ENCODE results near the gene INMT.
A peak's percentile ranks its signal among the peaks of the same experiment; 100 is the strongest.
"Not testable (repeated sequence)": the region's sequence is repeated elsewhere in the genome, so short reads cannot be mapped to it uniquely, and the experiment has no call there.

INMT gene

DNA sequence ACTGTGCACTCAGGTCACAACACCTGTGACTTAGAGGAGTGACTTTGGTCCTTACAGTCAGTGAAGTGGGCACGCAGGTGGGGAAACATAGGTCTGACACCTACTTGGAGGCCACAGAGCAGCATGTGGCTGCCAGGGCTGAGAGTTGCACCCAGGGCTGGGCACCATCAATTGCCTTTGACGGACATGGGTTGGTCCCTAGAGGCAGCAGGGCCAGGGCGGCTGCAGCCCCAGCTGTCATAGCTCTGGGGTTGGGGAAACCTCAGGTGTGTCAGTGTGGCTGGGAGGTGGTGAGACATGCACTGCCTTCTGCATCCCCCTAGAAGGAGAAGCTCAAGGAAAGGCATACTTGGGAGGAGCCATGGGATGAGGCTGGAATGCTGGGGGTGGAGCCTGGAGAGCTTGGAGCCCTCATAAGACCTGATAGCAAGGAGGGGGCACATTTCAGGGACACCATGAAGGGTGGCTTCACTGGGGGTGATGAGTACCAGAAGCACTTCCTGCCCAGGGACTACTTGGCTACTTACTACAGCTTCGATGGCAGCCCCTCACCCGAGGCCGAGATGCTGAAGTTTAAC is at the start of gene INMT:
INMT (plus strand) TSS at position 440 of the 578 bp plus-strand sequence; CDS start at position 456, 16 bp downstream.
- DNase-seq (ENCODE audit: low read depth), result no peak

GRCh38 chr7:30702200-30702599 is 49.7 kb upstream of the INMT start:
- DNase-seq (ENCODE audit: low read depth), result no peak

- no peak for DNase-seq (ENCODE audit: low read depth)
These were observed 48.2 kb upstream of the INMT start for GRCh38 chr7:30703756-30704155.

DNA sequence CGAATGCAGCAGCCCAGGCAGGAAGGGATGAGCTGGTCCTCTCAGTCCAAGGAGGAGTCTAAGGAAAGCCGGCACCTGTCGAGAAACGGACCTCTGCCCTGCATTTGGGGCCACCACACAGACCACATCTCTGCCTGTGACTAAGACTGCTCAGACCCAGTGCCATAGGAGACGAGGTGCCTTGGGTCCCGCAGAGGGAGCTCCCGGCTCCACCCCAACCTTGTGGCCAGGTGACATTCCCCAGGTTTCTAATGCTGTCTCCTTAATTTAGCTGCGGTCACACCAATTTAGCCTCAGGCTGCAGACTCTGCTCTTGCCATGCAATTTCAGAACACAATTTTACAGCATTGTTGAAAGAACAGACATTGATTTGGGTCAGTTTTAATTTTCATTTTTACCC is 46.9 kb upstream of the INMT start:
- DNase-seq (ENCODE audit: low read depth), result no peak

DNA sequence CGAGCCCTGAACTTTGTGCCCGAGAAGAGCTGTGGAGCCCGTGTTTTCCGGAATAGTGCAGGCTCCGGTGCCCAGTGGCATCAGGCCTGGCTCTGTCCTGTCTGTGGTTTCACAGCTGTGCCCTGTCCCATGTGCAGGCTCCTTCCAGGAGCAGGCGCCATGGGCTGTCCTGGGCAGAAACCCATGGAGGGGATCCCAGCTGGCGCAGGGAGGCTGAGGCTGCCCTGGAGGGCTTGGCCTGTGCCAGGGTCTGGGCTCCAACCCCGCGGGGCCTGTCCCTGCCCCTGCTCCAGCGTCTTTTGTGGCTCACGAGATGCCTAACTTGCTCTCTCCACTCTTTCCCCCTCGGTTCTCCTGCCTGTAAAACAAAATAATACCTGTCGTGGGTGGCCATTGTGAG is 46.3 kb upstream of the INMT start:
- no peak for DNase-seq (ENCODE audit: low read depth)

GRCh38 chr7:30706316-30706715 is 45.6 kb upstream of the INMT start:
- no peak for DNase-seq (ENCODE audit: low read depth)

DNA sequence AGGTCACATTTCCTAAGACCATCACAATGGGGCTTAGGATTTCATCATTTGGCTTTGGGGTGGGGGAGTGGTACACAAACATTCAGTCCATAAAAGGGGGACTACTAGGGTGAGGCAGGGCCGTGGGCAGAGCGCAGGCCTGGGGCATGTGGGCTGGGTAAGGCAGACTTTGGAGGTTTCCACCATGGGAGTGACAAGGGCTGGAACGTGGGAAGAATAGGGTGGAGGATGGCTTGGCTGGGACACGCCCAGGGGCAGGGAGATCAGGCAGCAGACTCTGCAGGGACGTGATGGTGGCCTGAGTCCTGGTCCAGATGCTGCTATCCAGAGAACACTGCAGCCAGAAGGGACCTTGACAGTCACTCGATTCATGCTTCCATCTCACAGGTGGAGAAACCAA is 45.0 kb upstream of the INMT start:
- DNase-seq (ENCODE audit: low read depth), result no peak

DNA sequence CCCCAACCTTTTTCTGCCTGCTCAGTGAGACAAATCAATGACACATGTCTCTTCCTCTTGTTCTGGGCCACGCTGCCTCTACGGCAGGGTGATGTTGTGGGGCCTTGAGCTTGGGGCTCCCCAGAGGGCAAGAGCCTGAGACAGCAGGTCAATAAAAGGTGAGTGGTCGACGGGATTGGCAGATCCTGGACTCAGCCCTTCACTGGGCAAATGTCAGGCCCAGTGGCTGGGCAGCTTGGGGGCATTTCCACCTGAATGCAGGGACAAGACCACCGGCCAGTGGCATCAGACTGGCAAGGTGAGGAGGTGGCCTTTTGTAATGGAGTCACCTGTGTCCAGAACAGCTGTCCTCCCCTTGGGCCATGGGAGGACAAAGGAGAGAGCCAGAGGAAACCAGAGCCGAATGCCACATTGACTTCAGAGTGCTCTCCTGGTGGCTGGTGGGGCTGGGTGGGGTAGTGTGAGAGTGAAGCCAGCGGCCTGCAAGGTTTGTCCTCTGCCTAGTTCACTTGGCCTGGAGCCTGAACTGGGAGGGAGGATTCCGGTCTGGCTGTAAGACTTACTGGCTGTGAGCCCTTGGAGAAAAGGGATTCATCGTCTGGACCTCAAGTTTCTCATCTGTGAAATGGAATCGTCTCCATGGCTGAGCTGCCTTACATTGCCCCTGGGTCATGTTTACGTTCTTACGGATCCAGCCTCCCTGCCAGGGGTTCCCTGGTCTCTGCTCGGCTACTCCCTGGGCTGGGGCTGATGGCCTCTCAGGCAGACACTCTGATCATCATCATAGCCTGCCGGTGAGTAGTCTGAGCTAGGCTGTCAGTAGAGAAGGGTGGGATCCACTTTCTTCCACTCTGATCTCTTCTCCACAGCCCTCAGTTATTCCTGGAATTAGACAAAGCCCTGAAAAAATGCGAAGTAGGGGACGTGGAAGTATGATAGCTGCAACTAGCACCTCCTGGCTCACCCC is 44.3 kb upstream of the INMT start:
- DNase-seq (ENCODE audit: low read depth), result no peak

DNA sequence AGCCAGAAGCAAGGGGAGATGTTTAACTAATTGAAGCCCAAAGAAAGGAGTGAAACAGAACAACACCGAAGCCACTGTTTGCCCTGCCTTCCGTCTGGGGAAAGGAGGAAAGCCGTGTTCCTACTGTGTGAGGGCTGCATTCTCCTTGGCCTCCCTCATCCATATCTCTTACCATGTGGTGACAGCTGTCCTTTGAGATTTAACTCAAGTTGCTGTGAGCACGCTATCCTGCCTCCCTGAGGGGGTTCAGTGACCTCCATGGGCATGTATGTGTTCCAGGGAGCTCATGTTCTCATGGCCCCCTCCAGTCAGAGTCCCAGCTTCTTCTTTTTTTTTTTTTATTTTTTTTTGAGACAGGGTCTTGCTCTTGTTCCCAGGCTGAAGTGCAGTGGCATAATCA is 43.5 kb upstream of the INMT start:
- no peak for DNase-seq (ENCODE audit: low read depth)

DNA sequence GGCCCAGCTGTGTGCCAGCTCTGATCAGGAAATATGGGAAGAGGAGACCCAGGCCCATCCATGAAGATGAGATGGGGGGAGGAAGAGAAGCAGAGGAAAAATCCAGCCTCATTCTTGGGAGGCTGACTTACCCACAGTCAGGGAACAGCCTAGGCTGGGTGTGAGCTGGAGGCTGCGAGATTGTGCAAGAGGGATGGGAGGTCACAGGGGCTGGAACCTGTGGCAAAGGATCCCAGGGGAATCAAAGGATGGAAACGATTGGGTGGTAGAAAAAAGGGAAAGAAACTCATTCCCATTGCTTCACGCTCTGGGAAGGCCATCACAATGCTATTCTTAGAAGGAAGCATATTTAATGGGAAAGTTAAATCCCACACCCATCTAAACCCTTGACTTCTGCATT is 43.0 kb upstream of the INMT start:
- DNase-seq (ENCODE audit: low read depth), result no peak

- no peak for DNase-seq (ENCODE audit: low read depth)
These were observed 42.4 kb upstream of the INMT start for GRCh38 chr7:30709549-30709948.

DNA sequence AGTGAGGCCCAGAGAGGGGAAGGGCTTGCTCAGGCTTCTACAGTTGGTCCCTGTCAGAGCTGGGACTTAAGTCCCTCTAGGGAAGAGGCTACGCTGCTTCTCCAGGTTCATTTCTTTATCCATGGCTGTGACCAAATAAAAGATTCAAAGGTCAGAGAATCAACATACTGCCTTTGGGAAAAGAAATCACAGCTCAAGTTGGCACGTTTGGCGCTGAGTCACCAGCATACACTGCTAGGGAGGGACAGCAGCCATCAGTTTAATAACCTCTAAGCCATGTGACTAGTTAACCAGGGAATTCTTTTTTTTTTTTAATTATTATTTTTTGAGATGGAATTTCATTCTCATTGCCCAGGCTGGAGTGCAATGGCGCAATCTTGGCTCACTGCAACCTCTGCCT is 41.3 kb upstream of the INMT start:
- DNase-seq (ENCODE audit: low read depth), result no peak

- peak; percentile 15 for DNase-seq (ENCODE audit: low read depth)
These were observed 38.5 kb upstream of the INMT start for GRCh38 chr7:30713392-30713791.

- DNase-seq (ENCODE audit: low read depth), result no peak
These were observed 37.8 kb upstream of the INMT start for GRCh38 chr7:30714129-30714528.

GRCh38 chr7:30717181-30717580 is 34.8 kb upstream of the INMT start:
- peak; percentile 15 for DNase-seq (ENCODE audit: low read depth)

DNA sequence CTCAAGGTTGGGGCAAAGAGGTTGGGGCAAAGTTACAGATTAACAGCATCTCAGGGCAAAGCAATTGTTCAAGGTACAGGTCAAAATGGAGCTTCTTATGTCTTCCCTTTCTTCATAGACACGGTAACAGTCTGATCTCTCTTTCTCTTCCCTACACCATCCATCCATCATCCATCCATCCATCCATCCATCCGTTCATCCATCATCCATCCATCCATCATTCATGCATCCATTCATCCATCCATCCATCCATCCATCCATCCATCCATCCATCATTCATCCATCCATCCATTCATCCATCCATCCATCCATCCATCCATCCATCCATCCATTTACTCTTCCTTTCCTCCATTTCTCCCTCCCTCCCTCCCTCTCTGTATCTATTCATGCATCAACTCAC is 32.5 kb upstream of the INMT start:
- not testable (repeated sequence) for DNase-seq (ENCODE audit: low read depth)

DNA sequence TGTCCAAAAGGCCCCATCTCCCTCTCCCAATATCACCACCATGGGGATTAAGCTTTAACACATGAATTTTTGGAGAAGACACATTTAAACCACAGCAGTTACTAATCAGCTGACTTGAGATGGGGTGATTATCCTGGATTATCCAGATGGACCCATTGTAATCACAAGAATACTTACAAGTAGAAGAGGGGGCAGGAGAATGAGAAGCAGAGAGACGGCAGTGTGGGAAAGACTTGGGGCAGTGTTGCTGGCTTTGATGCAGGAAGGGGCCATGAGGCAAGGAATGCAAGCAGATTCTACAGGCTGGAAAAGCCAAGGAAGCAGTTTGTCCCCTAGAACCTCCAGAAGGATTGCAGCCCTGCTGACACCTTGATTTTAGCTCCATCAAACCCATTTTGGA is 30.7 kb upstream of the INMT start:
- no peak for DNase-seq (ENCODE audit: low read depth)

- no peak for DNase-seq (ENCODE audit: low read depth)
These were observed 29.7 kb upstream of the INMT start for GRCh38 chr7:30722187-30722586.

- DNase-seq (ENCODE audit: low read depth), result no peak
These were observed 29.3 kb upstream of the INMT start for GRCh38 chr7:30722671-30723070.

DNA sequence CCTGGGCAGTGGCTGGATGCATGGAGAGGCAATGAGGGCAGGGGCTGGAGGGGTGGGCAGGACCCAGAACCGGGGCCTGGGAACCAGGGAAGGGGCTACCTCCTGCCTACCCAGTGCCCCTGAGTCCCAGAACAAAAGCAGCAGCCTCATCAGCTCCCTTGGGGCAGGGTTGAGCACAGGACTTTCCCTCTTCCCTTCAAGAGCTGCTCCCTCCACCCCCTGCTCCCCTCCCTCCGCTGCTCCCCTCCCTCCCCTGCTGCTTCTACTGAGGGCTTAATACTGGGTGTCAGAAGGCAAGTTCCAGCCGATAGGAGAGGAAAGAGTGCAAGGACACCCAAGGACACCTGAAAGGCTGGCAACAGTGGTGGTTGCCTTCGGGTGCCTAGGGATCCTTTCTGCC is 28.2 kb upstream of the INMT start:
- no peak for DNase-seq (ENCODE audit: low read depth)

DNA sequence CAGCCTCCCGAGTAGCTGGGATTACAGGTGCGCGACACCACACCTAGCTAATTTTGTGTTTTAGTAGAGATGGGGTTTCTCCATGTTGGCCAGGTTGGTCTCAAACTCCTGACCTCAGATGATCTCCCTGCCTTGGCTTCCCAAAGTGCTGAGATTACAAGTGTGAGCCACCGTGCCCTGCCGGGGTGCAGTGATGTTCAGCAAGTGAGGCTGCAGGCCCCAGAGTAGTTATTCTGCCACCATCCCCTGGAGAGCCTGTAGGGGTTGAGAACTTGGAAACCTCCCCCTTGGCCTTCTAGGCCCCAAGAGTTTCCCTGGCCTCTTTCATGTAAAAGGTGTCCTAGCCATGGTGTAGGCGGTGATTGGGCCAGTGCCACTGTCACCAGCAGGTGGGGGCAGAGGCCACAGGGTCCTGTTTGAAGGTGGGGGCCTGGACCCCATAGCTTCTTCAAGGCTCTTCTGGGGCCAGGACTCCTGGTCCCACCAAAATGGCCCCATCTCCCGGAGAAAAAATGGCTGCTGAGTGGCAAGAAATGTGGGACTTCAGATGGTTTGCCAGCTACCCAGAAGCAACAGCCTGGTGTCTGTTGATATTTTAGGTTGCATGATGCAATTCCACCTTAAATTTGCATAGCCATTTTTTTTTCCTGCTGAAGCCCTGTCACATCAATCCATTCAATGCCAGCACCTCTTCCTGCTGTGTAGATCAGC is 25.5 kb upstream of the INMT start:
- DNase-seq (ENCODE audit: low read depth), result no peak

DNA sequence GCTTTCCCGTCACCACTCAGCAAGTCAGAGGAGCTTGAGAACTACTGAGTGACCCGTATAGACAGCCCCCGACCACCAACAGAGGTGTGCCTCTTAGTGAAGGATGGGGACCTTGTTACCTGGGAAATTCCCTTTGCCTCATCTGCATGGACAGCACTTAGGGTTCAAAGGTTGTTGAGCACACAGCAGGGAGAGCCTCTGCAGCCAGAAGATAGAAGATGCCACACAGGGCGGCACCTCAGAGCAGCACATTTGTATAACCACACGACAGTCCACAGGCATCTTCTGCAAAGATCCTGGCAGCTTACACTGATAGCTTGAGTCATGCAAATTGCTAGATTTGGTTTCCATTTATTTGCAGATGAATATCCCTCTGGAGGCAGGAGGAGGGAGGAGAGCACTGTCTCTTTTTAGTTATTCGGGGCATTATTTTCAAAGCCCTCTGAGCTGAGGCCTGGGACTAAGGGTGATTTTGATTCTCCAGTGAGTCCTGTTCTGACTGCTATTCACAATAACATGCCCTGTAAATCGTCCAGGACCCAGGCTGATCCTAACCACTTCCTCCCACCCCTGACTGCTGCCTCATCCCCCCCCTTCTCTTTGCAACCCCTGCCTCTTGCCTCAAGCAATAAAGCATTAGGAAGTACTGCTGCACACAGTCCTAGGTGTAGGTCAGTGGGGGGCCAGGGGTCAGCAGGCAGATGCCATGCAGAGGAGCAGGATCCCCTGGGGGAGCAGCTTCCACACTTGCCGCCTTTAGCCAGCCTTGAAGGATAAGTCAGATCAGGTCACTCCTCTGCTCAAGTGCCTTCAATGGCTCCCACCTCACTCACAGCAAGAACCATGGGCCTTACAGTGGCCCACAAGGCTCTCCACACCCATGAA is 24.6 kb upstream of the INMT start:
- DNase-seq (ENCODE audit: low read depth), result no peak

Measured in amniotic epithelial cell (primary cell).